Purkinje cell (primary cell): ENCODE results near the gene MANSC1. TPM values are rescaled to one million over a fixed set of nuclear protein-coding genes. Genes with fewer than 3 reads are reported as not detected.

ENCODE experiments used
- polyA plus RNA-seq: library from polyadenylated mRNA; unstranded; fragments of >200 nt; fragmentation: Nextera tagmentation; gene quantifications from 2 replicates; pipeline ENCODE4 v1.2.1, GENCODE V29; 2014

MANSC1 gene
- 35.0 and 35.7 TPM in 2 replicates for polyA plus RNA-seq

DNA sequence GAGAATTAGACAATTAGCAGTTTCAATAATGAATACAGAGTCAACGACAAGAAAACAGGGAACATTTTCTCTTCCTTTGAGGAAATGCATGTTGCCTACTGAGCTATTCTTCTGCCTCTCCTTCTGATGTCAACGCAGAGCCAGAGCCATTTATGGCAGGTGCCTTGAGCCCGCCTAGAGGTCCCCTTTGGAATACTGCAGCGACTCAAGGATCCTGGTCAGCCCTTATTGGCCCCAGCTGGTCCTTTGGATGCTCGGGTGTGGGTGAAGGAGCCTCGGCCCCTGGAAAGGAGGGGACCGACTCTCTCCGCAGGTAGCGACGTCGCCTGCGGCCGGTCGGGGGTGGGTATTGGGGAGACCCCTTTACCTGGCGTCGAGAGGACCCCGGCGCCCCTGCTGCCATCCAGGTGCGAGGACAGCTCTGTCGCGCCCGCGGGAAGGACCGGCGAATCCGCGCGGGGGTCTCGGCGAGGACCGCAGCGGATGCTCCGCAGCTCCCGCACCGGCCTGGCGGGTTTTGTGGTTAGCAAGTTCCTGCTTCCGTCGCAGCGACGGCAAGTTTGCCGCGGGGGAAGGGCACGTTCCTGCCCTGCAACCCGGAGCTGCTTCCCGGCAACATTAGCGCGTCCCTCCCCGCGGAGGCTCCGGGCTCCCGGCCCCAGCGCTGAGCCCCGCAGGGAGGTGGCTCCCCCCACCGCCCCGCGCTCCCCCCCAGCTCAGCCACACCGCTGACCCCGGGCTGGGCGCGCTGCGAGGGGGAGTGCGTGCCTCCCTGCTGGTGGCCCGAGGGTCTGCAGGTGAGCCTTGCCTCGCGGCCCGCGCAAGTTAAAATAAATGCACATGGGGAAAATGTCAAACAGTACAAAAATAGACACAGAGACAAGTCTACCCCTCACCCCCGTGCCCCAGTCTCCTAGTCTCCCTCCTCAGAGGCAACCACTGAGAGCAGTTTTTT is at the start of gene MANSC1:
TSS of gene MANSC1 (minus strand) at position 532 of the 955 bp plus-strand sequence. CDS start 6,928 bp downstream, outside the sequence.

GRCh38 chr12:12356896-12357718 is 7.1 kb upstream of the MANSC1 start, which contains the start of gene BORCS5:
Gene BORCS5 (plus strand): TSS chr12:12357078. CDS start chr12:12357452, 374 bp downstream.

Other genes with a start within 250 kb of the MANSC1 start
- 2.9 and 6.2 TPM in 2 replicates for gene LRP6, start 83.2 kb downstream of the MANSC1 start, polyA plus RNA-seq
- 4.9 and 5.8 TPM in 2 replicates for gene BORCS5, start 6.8 kb upstream of the MANSC1 start, polyA plus RNA-seq
- gene DUSP16, start 212.6 kb upstream of the MANSC1 start, polyA plus RNA-seq, result 0.63 and 1.6 TPM in 2 replicates